ENCODE measurements around the gene R3HDM2.
"Not testable (repeated sequence)": the region's sequence is repeated elsewhere in the genome, so short reads cannot be mapped to it uniquely, and the experiment has no call there.

Gene R3HDM2

DNA sequence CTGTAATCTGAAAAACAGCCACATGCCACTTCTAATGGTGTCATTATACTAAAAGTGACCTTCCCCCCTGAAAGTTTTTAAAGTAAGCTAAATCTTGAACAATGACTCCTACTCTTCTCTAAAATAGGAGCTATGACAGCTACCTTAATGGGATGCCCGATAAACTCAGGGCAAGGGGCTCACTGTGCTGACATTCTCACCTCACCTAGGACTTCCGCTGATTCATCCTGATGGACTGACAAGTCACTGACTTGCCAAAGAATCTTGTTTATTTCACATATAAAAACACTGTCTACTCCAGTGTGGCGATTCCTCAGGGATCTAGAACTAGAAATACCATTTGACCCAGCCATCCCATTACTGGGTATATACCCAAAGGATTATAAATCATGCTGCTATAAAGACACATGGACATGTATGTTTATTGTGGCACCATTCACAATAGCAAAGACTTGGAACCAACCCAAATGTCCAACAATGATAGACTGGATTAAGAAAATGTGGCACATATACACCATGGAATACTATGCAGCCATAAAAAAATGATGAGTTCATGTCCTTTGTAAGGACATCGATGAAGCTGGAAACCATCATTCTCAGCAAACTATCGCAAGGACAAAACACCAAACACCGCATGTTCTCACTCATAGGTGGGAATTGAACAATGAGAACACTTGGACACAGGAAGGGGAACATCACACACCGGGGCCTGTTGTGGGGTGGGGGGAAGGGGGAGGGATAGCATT lies 31.0 kb downstream of the R3HDM2 start:
- in situ Hi-C loops (cut with MboI; ENCODE audit: low pct_unique_long_range_greater_than_20kb, low sequenced_read_pairs), result not testable (repeated sequence)

DNA sequence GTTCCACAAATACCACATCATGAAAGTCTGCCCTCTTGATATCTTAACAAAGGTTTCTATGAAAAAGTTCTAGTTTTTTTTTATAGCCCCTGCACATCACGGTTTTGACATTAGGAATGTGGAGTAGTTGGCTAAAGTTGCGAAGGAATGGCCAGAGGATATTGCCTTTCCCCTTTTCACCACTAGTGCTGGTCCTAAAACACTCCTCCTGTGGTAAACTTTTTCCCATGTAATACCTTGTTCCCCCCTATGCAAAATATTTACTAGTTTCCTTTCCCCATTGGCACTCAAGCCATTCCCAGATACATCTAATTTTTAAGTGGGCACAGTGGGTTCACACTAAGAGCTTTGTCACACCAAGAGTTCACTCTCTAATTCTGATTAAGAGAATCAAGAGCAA lies 33.4 kb downstream of the R3HDM2 start:
- in situ Hi-C loops (cut with MboI; ENCODE audit: low pct_unique_long_range_greater_than_20kb, low sequenced_read_pairs), result no loop called here
- DNase-seq, result no peak

More for the DNA sequence above, 31.0 kb downstream of the R3HDM2 start:
- not testable (repeated sequence) for DNase-seq

DNA sequence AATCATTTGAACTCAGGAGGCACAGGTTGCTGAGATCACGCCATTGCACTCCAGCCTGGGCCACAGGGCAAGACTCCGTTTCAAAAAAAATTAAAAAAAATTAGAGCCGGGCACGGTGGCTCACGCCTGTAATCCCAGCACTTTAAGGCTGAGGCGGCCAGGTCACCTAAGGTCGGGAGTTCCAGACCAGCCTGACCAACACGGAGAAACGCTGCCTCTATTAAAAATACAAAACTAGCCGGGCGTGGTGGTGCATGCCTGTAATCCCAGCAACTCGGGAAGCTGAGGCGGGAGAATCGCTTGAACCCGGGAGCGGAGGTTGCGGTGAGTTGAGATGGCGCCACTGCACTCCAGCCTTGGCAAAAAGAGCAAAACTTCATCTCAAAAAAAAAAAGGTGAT lies 35.7 kb downstream of the R3HDM2 start:
- in situ Hi-C loops (cut with MboI; ENCODE audit: low pct_unique_long_range_greater_than_20kb, low sequenced_read_pairs), result no loop called here

DNA sequence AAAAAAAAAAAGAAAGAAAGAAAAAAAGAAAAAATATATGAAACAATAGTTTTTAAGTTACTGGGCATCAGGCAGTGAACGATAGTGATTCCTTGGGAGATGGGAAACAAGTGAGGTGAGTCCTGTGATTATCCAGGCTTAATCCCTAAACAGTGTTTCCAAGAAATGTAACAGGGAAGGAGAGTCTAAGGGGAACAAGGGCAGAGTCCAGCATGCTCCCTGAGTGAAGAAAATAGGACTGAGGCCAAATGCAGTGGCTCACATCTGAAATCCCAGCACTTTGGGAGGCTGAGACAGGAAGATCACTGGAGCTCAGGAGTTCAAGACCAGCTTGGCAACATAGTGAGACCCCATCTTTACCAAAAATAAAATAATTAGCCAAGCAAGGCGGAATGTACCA lies 40.7 kb downstream of the R3HDM2 start:
- DNase-seq, result no peak
- in situ Hi-C loops (cut with MboI; ENCODE audit: low pct_unique_long_range_greater_than_20kb, low sequenced_read_pairs), result no loop called here

More for the DNA sequence above, 35.7 kb downstream of the R3HDM2 start:
- no peak for DNase-seq

DNA sequence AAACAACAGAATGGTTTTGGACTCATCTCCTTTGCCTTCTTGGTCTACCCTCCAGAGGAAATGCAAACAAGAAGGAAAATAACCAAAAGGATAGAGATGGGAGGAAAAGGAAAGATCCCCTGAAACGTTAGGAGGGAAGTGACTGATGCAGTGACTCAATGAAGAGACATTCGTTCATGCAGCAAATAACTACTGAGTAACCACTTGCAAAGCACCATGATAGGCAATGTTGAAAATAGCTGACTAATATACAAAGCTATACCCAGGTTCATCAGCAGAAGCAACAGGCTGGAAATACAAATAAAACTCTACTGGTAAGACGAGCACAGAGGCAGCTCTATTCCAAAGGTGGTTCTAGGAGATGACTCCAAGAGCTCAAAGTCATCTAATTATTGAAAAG lies 41.8 kb downstream of the R3HDM2 start:
- no peak for DNase-seq

DNA sequence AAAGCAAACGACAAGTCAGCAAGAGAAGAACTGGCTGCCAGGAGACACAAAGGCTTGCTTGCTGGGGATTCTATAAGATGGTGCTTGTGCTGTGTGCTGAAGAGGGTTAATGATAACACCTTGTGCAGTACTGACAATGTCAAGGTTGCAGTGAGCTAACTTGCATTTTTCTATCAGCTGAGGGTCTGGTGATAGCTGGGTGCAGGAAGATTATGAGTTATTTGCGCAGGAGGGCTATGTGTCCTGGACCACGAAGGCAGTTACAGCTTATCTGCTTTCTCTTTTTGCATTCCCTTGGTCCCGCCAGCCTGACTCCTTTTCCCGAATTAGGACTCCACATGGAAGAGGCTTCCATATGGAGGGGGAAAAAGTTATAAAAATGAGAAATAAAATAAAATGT lies 42.4 kb downstream of the R3HDM2 start:
- no peak for DNase-seq
- in situ Hi-C loops (cut with MboI; ENCODE audit: low pct_unique_long_range_greater_than_20kb, low sequenced_read_pairs), result no loop called here

More for the DNA sequence above, 41.8 kb downstream of the R3HDM2 start:
- in situ Hi-C loops (cut with MboI; ENCODE audit: low pct_unique_long_range_greater_than_20kb, low sequenced_read_pairs), result no loop called here

DNA sequence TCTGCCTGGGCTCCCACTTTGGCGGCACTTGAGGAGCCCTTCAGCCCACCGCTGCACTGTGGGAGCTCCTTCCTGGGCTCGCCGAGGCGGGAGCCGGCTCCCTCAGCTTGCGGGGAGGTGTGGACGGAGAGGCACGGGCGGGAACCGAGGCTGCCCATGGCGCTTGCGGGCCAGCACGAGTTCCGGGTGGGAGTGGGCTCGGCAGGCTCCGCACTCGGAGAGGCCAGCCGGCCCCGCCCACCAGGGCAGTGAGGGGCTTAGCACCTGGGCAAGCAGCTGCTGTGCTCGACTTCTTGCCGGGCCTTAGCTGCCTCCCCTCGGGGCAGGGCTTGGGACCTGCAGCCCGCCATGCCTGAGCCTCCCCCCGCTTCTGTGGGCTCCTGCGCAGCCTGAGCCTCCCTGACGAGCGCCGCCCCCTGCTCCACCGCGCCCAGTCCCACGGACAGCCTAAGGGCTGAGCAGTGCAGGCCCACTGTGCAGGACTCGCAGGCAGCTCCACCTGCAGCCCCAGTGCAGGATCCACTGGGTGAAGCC lies 44.6 kb downstream of the R3HDM2 start:
- DNase-seq, result no peak
- in situ Hi-C loops (cut with MboI; ENCODE audit: low pct_unique_long_range_greater_than_20kb, low sequenced_read_pairs), result no loop called here

DNA sequence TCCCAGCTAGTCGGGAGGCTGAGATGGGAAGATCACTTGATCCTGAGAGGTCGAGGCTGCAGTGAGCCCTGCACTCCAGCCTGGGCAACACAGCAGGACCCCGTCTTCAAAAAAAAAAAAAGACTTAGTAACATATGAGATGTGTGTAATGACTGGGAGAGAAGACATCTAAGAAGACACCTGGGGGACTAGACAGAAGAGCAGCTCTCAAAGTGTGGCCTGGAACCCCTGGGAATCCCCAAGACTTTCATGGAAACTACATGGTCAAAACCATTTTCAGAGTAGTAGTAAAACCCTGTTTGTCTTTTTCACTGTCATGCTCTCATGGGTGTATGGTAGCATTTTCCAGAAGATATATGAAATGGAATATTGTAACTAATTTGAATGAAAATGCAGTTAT lies 45.3 kb downstream of the R3HDM2 start:
- in situ Hi-C loops (cut with MboI; ENCODE audit: low pct_unique_long_range_greater_than_20kb, low sequenced_read_pairs), result no loop called here
- no peak for DNase-seq

DNA sequence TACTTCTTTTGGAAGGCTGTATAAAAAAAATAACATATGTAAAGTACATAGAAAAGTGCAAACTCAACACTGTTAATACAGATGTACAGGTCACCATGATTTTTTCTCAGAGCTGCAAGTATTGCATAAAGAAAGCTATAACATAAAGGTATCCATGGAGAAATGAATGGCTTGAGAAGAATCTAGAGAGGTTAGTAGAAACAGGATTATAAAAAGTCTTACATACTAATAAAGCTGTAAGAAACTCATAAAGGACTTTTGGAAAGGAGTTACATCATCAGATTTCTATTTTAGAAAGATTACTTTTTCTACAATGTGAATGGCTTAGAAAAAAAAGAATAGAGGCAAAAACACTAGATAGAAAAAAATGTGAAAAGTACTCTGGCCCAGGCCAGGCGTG lies 46.4 kb downstream of the R3HDM2 start:
- no peak for DNase-seq
- in situ Hi-C loops (cut with MboI; ENCODE audit: low pct_unique_long_range_greater_than_20kb, low sequenced_read_pairs), result no loop called here

DNA sequence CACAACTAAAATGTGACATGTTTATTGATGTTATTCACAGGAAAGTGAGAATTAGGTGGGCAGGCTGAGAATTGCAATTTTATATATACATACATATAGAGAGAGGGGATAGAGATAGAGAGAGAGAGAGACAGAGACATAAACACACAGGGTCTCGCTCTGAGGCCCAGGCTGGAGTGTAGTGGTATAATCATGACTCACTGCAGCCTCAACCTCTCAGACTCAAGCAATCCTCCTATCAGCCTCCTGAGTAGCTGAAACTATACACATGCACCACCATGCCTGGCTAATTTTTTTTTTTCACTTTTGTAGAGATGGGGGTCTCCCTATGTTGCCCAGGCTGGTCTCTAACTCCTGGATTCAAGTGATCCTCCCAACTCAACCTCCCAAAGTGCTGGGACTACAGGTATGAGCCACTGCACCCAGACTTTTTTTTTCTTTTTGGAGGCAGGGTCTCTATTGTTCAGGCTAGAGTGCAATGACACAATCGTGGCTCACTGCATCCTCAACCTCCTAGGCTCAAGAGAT lies 49.1 kb downstream of the R3HDM2 start:
- in situ Hi-C loops (cut with MboI; ENCODE audit: low pct_unique_long_range_greater_than_20kb, low sequenced_read_pairs), result no loop called here
- no peak for DNase-seq

DNA sequence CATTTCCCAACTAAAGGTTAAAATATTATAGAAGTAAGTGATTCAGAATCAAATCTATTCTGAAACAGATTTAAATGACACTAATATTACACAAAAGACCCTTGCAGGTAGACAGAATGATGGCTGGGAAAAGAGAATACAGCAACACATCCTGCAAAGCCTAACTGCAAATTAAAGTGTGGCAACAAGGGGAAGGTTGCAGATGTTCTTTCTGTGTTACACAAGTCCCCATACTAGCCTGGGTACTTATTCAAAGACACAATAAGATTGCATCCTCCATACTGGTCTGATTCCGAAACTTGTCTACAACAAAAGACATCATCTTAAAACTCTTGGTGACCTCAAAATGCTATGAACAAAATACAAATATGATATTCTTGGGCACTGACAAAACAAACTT lies 50.5 kb downstream of the R3HDM2 start:
- DNase-seq, result no peak
- in situ Hi-C loops (cut with MboI; ENCODE audit: low pct_unique_long_range_greater_than_20kb, low sequenced_read_pairs), result no loop called here

DNA sequence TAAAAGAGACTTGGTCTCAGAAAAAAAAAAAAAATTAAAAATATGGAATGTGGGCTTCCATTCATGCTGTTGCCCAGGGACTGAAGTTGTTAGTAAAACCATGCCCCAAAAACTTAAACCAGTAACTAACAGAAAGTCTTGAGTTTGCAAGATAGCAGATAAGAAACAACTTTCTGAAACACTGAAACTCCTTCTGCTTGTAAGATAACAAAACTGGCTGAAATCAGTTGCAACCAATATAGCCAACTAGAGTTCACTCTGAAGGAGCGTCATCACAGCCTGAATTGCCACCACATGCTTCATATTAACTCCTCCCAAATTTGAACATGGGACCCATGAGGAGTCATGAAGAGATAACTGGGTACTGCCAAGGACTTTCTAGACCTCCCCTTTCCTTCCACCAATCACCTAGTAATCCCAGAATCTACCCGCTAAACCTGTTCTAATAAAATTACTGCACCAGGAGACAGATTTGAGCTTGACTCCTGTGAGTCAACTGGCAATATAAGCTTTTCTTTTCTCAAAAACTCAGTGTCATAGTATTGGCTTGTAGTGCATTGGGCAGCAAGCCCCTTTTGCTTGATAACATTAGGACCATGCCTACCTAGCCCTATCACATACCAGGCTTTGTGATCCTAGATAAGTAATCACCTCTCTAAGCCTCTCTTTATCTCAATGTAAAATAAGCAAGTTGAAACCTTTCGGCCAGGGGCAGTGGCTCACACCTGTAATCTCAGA lies 53.6 kb downstream of the R3HDM2 start:
- no peak for DNase-seq
- in situ Hi-C loops (cut with MboI; ENCODE audit: low pct_unique_long_range_greater_than_20kb, low sequenced_read_pairs), result no loop called here

DNA sequence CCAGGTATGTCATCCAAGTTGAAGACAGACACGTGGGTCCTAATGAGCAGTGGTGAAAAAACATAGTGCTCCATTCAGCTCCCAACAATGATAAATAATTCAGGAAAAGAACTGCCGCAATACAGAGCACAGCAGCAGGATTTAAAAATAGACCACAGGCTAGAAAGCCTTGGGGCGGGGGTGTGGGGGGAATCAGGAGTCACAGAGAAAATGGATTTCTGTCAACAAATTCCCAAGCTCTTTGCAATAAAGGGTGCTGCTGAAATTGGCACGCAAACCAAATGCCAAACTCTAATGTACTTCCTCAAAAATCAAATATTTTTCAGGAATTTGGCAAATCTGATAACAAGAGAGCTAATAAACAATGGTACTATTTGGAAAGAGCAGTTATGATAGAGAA lies 58.6 kb downstream of the R3HDM2 start:
- in situ Hi-C loops (cut with MboI; ENCODE audit: low pct_unique_long_range_greater_than_20kb, low sequenced_read_pairs), result no loop called here

DNA sequence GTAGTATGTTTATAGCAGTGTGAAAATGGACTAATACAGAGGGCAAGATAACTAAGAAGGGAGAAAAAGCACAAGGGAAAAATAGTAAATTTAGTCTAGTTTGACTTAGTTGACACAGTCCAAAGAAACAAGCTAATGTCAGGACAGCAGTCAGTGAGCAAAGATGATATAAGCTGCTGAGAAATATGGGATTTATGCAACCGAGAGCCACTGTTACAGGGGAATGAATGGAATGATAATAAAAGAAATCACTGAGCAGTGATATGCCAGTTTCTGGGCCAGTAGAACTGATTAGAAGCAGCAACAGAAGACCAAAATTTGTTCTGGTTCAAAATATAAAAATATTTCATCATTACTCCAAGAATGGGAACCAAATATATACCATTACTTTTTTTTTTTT lies 60.1 kb downstream of the R3HDM2 start:
- in situ Hi-C loops (cut with MboI; ENCODE audit: low pct_unique_long_range_greater_than_20kb, low sequenced_read_pairs), result no loop called here
- no peak for DNase-seq

More for the DNA sequence above, 58.6 kb downstream of the R3HDM2 start:
- DNase-seq, result no peak

DNA sequence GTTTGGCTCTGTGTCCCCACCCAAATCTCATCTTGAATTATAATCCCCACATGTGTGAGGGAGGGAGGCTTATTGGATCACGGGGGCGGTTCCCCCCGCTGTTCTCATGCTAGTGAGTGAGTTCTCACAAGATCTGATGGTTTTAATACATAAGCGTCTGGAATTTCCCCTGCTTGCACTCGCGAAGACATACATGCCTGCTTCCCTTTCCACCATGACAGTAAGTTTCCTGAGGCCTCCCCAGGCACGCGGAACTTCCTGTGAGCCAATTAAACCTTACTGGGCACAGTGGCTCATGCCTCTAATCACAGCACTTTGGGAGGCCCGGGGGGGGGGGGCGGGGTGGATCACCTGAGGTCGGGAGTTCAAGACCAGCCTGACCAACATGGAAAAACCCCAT lies 60.8 kb downstream of the R3HDM2 start:
- in situ Hi-C loops (cut with MboI; ENCODE audit: low pct_unique_long_range_greater_than_20kb, low sequenced_read_pairs), result no loop called here
- no peak for DNase-seq

DNA sequence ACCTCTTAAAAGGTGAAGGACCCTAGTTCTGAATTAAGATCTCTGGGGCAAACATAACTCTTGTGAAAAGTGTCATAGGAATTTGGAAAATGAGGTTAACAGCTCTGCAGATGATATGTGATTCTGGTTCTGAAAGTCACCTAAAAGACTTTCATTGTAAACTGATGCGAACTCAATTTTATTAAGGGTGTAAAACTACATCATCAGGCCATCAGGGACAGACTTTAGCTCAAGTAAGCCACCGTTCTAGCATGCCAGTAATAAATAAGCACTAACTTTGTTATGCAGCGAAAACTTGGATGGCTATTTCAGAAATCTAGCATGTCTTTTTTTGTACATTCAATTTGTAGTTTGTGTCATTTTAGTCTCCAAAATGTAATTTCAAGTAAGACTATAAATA lies 61.6 kb downstream of the R3HDM2 start:
- DNase-seq, result no peak

DNA sequence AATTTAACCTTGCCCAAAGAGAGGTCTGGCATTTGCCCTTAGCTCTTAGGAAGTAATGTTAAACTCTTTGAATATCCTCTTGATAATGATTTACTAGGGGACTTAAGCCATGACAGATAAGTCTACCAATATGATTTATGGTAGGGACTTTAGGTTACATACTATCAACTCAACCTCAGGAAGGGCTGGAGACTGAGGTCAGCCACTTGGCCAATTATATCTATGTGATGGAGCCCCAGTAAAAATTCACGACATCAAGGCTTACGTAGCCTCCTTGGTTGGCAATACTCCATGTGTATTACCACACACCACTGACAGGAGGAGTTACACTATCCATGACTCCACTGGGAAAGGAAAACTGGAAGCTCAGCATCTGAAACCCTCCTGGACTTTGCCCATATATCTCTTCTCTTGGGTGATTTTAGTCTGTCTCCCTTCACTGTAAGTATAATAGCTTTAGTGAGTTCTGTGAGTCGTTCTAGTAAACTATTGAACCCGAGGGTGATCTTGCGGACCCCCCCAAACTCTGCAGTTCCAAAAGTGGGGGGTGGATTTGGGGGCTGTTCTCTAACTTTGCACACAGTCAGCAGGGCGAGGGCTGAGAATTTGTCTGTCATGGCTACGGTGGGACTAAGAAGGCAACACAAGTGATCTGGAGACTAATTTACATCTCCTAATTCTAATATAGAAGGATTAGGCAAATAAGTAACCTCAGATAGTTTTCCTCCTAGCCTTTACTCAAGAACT lies 62.3 kb downstream of the R3HDM2 start:
- in situ Hi-C loops (cut with MboI; ENCODE audit: low pct_unique_long_range_greater_than_20kb, low sequenced_read_pairs), result no loop called here
- DNase-seq, result no peak

More for the DNA sequence above, 61.6 kb downstream of the R3HDM2 start:
- in situ Hi-C loops (cut with MboI; ENCODE audit: low pct_unique_long_range_greater_than_20kb, low sequenced_read_pairs), result no loop called here

DNA sequence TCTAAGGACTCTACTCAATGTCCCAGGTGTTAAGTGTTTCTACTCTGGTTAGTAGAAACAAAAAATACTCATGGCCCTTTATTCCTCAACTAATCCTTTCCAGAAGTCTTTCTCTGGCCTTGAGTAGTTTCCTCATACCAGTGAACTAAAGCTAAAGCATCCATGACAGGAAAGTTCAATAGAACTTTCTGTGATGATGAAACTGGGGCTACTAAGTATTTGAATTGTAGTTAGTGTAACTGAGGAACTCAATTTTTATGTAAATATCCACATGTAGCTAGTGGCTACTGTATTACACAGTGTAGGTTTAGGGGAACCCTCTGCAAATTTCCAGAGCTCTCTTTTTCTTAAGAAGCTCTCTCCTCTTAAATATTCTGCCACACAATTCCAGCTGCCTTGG lies 63.7 kb downstream of the R3HDM2 start:
- no peak for DNase-seq
- in situ Hi-C loops (cut with MboI; ENCODE audit: low pct_unique_long_range_greater_than_20kb, low sequenced_read_pairs), result no loop called here

DNA sequence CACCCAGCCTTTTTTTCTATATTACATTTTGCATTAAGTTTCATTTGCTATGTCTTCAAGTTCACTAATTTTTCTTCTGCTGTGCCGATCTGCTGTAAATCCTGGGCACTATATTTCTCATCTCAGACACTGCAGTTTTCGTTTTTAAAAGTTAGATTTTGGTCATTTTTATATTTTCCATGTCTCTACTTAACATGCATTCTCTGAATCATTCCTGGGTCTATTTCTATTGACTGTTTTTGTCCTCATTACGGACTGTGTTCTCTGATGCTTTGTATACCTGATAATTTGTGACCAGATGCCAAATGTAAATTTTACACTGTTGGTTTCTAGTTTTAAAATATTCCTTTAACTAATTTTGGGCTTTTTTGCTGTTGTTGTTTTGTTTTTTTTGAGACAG lies 64.5 kb downstream of the R3HDM2 start:
- DNase-seq, result no peak
- in situ Hi-C loops (cut with MboI; ENCODE audit: low pct_unique_long_range_greater_than_20kb, low sequenced_read_pairs), result no loop called here

DNA sequence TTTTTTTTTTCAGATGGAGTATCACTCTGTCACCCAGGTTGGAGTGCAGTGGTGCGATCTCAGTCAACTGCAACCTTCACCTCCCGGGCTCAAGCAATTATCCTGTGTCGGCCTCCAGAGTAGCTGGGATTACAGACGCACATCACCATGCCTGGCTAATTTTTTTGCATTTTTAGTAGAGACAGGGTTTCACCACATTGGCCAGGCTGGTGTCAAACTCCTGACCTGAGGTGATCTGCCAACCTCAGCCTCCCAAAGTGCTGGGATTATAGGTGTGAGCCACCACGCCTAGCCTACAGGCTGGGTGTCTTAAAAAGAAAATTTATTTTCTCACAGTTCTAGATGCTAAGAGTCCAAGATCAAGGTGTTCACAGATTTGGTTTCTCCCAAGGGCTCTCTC lies 66.7 kb downstream of the R3HDM2 start:
- DNase-seq; in situ Hi-C loops (cut with MboI; ENCODE audit: low pct_unique_long_range_greater_than_20kb, low sequenced_read_pairs): not testable (repeated sequence)
